Left lobe of liver (tissue), 2 donors: ENCODE results near the gene NFKBIA. TPM values are rescaled to one million over a fixed set of nuclear protein-coding genes. Genes with fewer than 3 reads are reported as not detected.
"Not testable (repeated sequence)": the region's sequence is repeated elsewhere in the genome, so short reads cannot be mapped to it uniquely, and the experiment has no call there.

ENCODE experiments used
- ATAC-seq: fragments of 200-7000 bp; cut with Tn5 transposase; one replicate; pipeline ENCODE4 v1.9.1; 2020; ENCODE audit warnings: mild to moderate bottlenecking, moderate library complexity
- DNase-seq: peaks from one replicate; pipeline ENCODE4 v3.0.0-alpha.2; 2020; ENCODE audit warnings: low spot score
- total RNA-seq: library from RNA; stranded (reverse); gene quantifications from one replicate; pipeline ENCODE4 v1.2.1, GENCODE V29; 2021
- donor health status: DM: no; HTN: no; CAD: no; lungs with moderate emphysema.
- donor health status: DM: no; HTN: yes; CAD: no.

The NFKBIA gene, protein sequence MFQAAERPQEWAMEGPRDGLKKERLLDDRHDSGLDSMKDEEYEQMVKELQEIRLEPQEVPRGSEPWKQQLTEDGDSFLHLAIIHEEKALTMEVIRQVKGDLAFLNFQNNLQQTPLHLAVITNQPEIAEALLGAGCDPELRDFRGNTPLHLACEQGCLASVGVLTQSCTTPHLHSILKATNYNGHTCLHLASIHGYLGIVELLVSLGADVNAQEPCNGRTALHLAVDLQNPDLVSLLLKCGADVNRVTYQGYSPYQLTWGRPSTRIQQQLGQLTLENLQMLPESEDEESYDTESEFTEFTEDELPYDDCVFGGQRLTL
- 116 TPM for total RNA-seq

DNA sequence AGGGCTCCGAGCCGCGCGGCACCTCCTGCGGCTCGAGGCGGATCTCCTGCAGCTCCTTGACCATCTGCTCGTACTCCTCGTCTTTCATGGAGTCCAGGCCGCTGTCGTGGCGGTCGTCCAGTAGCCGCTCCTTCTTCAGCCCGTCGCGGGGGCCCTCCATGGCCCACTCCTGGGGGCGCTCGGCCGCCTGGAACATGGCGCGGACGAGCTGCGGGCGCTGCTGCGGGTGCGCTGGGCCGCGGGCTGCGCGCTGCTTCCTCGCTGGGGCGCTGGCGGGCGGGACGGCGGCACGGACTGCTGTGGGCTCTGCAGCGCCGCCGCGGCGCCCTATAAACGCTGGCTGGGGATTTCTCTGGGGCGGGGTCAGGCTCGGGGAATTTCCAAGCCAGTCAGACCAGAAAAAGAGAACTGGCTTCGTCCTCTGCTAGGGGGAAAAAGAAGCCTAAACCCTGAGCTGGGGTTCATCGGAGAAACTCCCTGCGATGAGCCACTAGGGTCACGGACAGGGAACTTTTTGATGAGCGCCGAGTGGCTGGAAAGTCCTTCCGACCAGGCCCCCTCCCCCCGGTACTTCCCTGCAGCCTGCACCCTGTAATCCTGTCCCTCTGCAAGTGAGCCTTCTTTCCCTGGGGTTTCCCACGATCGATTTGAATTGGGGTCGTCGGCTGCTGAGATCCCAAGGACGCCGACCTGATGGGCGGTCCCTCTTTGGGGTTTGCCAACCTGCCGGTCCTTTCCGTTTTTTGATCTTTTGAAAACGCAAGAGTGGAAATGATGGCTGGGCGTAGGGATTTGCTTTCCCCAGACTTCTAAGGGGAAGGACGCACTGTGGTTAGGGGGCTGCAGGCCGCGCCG lies at the start of gene NFKBIA:
TSS of gene NFKBIA (minus strand) at position 301 of the 855 bp plus-strand sequence. CDS start at position 196, 105 bp downstream.
- ATAC-seq (peak; percentile 73), DNase-seq (peak; percentile 95)

DNA sequence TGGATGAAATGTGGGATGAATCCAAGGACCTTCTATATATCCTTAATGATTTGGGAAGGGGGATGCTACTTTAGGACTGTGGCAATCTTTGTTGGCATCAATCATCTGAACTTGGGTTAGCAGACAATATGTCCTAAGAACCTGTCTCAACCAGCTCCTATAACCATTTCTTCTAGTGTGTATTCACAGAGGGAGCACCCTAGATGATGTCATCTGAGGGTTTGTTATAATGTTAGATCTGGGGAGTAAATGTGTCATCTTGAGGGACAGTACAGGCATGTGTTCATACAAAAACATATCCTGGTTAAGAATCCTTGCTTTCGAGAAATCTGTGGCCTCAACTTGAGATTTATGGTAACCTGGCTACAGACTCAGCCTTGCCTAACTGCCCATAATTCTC lies 41.9 kb upstream of the NFKBIA start:
- DNase-seq, result no peak
- no peak for ATAC-seq

DNA sequence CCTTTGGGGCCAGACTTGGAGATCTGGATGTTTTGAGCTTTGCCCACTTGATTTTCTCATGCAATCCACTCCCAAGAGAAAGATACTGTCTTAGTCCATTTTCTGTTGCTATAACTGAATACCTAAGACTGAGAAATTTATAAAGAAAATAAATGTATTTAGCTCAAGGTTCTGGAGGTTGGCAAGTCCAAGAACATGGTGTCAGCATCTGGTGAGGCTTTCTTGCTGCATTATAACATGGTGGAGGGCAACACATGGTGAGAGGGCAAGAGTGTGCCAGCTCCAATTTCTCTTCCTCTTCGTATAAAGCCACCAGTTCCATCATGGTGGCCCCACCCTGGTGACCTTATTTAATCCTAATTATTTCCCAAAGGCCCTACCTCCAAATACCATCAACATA lies 39.6 kb upstream of the NFKBIA start:
- ATAC-seq (no peak), DNase-seq (no peak)

DNA sequence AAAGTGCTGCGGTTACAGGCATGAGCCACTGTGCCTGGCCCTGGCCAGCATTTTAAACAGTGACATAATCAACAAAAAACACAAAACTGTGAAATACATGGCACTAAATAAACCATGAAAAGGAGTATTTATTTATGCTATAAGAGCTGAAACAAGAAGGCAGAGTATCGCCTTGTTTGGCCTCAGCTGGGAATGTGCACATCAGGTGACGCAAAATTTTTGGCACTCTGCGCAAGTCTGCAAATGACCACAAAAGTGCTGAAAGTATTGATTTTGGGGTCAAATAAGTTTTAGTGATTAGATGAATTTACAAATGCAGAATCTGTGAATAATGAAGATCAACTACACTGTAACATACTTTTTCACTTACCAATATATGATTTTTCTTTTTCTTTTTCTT lies 36.6 kb upstream of the NFKBIA start:
- ATAC-seq (peak; percentile 91), DNase-seq (peak; percentile 72)

DNA sequence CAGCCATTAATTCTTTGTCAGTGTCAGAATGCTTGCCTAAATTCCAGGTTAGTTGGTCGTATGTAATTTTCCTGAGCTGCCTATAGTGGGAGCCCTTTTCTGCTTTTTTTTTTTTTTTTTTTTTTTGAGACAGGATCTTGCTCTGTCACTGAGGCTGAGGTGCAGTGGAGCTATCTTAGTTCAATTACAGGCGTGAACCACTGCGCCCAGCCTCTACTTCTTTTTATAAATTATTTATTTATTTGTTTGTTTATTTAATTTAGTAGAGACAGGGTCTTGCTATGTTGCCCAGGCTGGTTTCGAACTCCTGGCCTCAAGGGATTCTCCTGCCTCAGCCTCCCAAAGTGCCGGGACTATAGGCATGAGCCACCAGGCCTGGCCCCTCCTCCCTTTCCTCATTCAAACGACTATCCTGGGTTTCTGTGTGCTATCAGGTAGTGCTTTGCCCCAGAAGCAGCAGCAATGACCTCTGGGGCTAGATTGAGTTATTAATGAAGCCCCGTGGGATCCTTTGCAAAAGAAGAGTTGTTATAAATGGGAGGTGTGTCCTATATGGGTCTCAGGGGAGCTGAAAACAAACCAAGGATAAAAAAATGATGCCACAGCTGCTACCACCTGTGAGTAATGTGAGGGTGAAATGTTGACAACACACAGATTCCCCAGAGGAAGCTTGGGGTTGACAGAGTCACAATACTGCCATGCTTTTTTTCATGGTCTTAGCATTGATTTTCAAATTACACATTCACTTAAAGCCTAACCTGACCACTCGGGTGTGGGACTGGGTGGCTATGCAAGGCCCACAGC lies 34.6 kb upstream of the NFKBIA start:
- ATAC-seq, result no peak
- no peak for DNase-seq

DNA sequence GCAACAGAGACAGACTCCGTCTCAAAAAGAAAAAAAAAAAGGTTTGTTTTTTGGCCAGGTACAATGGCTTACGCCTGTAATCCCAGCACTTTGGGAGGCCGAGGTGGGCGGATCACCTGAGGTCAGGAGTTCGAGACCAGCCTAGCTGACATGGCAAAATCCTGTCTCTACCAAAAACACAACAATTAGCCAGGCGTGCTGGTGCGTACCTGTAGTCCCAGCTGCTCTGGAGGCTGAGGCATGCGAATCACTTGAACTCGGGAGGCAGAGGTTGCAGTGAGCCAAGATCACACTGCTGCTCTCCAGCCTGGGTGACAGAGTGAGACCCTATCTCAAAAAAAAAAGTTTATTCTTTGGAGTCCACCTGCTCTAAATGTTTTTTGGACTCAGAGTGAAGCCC lies 33.9 kb upstream of the NFKBIA start:
- ATAC-seq, DNase-seq: not testable (repeated sequence)

DNA sequence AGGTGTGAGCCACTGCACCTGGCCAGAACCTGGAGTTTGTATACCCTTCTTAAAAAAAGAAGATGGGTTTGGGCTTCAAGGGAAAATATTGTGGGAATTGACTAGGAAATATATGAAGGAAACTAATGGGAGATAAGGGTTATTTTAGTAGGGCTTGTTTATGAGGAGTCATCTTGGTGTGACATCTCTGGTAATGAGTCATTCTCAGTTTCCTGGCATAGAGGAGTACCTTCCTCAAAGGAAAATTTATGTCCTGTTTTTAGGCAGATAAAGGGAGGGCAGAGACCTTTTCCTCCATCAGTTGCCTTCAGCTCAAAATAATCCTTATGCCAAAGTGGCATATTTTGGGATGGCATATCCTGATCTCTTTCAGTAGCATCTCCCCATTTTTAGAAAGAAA lies 30.6 kb upstream of the NFKBIA start:
- no peak for DNase-seq
- no peak for ATAC-seq

DNA sequence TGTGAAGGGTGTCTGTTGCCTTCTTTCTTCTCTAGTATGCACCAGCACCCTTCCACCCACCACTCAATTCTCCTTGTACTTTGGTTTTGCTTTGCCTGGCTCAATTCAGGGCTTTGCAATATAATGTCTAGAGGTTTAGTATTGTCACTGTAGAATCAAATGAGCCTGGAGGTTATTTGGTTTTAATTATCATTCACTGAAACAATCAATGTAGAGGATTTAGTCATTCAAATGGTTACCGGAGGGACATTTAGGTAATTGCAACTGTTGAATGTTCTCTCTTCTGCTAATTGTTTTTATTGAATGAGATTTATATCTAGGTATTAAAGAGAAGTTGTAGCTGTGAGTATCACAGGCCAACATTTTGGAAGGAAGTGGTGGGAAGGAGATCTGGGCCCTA lies 29.3 kb upstream of the NFKBIA start:
- no peak for ATAC-seq
- DNase-seq, result no peak

DNA sequence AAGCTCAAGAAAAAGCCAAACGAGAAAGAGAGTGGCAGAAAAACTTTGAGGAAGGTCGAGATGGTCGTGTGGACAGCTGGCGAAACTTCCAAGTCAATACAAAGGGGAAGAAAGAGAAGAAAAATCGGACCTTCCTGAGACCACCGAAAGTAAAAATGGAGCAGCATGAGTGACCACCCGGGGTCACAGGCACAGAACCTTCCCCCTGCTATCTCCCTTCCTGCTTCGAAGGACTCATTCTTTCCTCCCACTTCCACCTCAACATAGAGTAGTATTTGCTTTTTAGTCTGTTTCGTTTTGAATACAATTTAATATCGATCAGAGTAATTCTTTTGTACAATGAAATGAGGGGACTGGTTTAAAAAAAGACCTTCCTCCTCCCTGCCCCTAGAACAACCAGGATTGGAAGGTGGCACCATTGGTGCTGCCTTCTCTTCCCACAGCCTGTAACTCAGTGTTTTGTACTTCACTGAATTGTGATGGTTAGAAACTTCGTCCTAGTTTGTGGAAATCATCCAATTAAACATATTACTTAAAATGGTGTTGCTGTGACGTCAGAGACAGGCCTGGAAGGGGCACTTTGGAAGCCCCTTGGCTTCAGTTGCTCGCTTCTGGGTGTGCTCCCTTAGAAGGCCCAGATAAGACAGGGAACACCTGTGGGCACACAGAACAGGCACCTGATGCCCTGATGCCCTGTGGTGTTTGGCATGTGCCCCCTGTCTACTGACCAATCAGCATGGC lies 26.1 kb upstream of the NFKBIA start:
- ATAC-seq (no peak), DNase-seq (no peak)

DNA sequence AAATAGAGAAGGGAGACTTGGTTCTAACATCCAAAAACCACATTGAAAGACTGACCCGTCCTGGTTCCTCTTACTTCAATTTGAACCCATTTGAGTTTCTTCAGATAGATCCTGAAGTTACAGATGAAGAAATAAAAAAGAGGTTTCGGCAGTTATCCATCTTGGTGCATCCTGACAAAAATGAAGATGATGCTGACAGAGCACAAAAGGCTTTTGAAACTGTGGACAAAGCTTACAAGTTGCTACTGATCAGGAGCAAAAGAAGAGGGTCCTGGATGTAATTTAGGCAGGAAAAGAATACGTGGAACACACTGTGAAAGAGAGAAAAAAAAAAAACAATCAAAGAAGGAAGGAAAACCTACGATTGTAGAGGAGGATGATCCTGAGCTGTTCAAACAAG lies 25.4 kb upstream of the NFKBIA start:
- ATAC-seq (no peak), DNase-seq (no peak)

DNA sequence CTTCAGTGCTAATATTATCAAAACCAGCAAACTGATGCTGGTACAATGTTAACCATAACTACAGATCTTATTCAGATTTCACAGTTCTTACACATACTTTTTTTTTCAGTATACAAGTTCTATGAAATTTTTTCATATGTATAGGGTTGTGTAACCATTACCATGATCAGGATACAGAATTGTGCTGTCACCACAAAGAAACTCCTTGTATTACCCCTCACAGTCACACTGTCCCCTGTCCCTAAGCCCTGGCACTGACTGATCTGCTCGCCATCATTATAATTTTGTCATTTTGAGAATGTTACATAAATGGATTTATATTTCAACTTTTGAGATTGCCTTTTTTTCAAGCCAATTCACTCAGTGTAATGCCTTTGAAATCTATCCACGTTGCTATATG lies 21.3 kb upstream of the NFKBIA start:
- ATAC-seq, result no peak
- DNase-seq, result no peak

DNA sequence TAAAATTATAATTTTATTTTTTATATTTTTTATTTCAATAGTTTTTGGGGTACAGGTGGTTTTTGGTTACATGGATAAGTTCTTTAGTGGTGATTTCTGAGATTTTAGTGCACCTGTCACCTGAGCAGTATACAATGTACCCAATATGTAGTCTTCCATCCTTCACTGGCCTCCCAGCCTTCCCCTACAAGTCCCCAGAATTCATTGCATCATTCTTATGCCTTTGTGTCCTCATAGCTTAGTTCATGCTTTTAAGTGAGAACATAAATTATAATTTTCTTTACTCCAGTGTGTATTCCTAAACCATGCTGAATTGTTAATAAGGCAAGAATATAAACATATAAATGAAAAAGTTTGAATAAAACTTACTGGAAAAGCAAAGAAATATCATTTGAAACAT lies 19.1 kb upstream of the NFKBIA start:
- DNase-seq (no peak), ATAC-seq (no peak)

DNA sequence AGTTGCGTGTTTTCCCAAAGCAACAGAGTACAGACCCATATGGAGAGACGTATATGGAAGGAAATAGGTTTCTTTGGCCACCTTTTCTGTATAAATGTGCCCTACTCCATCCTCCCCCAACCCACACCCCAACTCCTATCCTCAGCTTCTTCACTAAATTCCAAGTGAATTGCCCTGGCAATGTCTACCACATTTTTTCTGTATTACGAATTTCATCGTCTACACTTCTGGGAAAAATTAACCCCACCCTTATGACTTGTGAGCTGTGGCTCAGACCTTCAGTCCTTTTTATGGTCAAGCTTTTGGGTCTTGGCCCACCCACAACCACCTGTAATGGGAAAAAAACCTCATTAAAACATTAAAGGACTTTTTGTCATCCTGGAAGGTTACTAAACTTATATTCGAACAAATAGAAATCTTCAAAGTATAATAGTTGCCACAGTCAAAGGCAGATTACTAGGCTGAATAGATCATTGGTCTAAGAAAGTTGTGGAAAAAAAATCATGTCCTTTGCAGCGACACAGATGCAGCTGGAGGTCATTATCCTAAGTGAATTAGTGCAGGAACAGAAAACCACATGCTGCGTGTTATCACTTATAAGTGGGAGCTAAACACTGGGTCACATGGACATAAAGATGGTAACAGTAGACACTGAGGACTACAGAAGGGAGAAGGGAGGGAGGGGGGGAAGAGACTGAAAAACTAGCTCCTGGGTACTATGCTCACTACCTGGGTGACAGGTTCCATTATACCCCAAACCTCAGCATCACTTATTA lies 15.7 kb upstream of the NFKBIA start:
- DNase-seq, result no peak
- no peak for ATAC-seq

DNA sequence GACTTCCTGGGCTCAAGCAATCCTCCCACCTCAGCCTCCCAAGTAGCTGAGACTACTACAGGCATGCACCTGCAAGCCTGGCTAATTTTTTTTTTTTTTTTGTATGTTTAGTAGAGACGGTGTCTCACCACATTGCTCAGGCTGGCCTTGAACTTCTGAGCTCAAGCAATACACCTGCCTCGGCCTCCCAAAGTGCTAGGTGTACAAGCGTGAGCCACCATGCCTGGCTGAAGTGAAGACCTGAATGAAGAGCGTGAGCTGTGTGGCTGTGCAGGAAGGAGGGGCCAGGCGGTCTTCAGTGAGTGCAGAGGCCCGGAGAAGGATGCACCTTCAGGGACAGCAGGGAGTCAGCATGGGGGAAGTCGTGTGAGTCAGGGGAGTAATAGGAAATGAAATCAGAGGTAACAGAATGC lies 14.9 kb upstream of the NFKBIA start:
- ATAC-seq (no peak), DNase-seq (no peak)

DNA sequence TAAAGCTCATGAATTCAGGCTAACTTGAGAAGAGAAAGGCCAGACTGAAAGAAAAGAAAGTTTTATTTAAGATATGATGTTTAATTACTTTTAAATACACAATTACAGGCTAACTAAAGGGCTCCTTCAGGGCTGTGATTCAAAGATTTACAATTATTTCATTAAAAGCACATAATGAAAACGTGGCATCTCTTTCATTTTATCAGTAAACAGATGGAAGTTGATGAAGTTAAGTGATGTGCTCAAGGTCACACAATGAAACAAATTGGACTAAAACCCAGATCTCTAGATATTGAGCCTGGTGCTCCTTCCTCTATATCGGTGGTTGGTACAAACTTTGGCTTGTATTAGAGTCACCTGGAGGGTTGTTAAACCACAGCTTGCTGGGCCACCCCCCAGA lies 13.5 kb upstream of the NFKBIA start:
- ATAC-seq, result no peak

DNA sequence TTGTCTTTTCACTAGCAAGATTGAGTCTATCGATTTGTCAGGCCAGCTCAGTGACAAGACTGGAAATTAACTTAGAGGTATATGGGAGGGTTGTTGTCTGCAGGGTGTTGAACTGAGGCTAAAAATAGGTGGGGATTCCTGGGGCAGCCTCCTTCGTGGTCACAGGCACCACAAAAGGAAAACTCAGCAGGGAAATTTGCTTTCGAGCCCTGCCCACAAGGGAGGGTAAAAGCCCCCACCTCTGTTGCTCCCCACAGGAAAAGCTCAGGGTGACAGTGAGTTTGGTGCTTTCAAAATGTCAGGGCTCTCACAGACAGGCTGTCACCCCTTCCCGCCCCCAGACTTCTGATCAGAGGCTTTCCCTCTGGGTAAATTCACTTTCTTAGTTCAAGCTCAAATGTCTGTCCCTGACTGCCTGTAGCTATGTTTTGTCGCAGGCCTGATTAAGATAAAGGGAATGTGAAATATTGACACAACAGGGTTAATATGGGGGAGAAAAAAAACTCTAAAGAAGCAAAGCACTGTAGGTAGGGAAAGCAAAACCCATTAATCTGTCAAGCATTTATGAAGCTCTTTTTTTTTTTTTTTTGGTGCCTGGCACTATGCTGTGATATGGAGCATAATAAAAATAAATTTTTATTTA lies 11.7 kb upstream of the NFKBIA start:
- DNase-seq (no peak), ATAC-seq (no peak)

More for the DNA sequence above, 13.5 kb upstream of the NFKBIA start:
- DNase-seq, result no peak

DNA sequence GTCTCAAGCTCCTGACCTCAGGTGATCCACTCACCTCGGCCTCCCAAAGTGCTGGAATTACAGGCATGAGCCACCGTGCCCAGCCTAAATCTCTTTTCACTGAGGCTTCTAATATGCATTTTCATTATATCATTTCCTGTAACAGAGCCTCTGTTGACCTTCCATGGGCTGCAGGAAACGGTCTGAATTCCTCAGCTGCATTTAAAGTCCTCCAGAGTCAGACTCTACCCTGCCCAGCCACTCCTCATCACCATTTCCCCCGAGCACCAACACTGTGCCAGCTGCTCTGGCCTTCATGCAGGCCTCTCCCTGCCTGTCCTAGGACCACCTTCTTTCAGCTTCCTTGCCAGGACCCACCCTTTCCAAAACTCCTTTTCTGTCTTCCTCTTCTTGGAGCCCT lies 9.8 kb upstream of the NFKBIA start:
- no peak for DNase-seq
- ATAC-seq, result peak; percentile 37

DNA sequence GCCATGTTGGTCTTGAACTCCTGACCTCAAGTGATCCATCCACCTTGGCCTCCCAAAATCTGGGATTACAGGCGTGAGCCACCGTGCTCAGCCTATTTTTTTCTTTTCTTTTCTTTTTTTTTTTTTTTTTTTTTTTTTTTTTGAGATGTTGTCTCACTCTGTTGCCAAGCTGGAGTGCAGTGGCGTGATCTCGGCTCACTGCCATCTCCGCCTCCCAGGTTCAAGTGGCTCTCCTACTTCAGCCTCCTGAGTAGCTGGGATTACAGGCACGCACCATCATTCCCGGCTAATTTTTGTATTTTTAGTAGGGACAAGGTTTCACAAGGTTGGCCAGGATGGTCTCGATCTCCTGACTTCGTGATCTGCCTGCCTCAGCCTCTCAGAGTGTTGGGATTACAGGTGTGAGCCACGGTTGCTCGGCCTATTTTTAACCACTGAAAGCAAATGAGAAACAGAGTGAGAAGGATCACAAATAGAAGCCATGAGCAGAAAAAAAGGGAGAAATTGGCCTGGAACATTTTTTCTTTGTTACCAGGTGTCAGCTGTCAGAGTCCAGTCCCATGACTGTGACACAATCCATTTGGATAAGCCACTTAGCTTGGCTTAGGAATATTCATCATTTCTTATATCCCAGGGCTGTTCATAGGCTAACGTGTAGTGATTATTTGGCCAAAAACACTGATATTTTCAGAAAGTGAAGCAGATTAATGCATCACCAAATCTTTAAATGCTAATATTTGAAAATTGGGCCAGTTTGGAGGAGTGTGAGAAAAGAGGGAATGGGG lies 7.9 kb upstream of the NFKBIA start:
- DNase-seq, result no peak
- no peak for ATAC-seq

DNA sequence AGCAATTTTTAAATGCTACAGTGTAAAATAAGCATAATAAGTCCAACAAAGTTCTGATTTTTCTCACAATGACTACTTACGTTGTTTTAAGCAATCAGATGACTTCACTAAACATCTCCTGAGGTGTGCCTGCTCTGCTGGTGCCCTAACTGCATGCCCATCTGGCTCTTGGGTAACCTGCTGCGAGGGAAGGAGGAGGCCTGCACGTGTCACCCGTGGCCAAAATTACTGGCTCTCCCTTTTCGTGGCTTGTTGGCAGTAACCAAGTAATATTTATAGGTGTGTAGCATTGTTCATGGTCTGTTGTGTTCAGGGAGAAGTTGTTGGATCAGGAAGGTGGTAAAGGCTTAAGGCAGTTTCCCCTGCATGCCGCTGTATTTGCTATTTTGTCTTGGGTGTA lies 6.3 kb upstream of the NFKBIA start:
- ATAC-seq, result no peak

More for the DNA sequence above, 6.3 kb upstream of the NFKBIA start:
- no peak for DNase-seq
